Right lobe of liver (tissue), 6 donors: ENCODE data around the gene PLAC9. TPM values are rescaled to one million over a fixed set of nuclear protein-coding genes. Genes with fewer than 3 reads are reported as not detected.
"Not testable (repeated sequence)": the region's sequence is repeated elsewhere in the genome, so short reads cannot be mapped to it uniquely, and the experiment has no call there.

Experiments
- ATAC-seq, 4 donors: fragments of 200-7000 bp; cut with Tn5 transposase; one replicate each; pipeline ENCODE4 v1.9.1; 2020; ENCODE audit warnings: mild to moderate bottlenecking in 4 of 4, moderate library complexity in 4 of 4
- DNase-seq, 3 donors: peaks; one replicate each; pipeline ENCODE4 v3.0.0-alpha.2; 2020
- H3K27ac ChIP-seq, 3 donors: fragments of 200-600 bp; one replicate each; pipeline ENCODE4 v1.8.0; 2022
- H3K27me3 ChIP-seq, 2 donors: fragments of 200-600 bp; one replicate each; pipeline ENCODE4 v1.8.0; 2022
- H3K36me3 ChIP-seq, 4 donors: fragments of 200-600 bp; sonication (generic) in 1 of 4; one replicate each; pipeline versions ENCODE4 v1.5.1 to v1.8.0; 2017 to 2022; ENCODE audit warnings: control low read depth in 1 of 4
- H3K4me1 ChIP-seq, 4 donors: fragments of 200-600 bp; sonication (generic) in 1 of 4; one replicate each; pipeline versions ENCODE4 v1.5.1 to v1.8.0; 2017 to 2022; ENCODE audit warnings: control low read depth in 1 of 4
- H3K4me3 ChIP-seq, 3 donors: fragments of 200-600 bp; one replicate each; pipeline ENCODE4 v1.8.0; 2022
- H3K9me3 ChIP-seq, 4 donors: fragments of 200-600 bp; sonication (generic) in 1 of 4; one replicate each; pipeline versions ENCODE4 v1.5.1 to v1.8.0; 2017 to 2022; ENCODE audit warnings: control low read depth in 1 of 4
- POLR2A ChIP-seq: fragments of 450-650 bp; IDR thresholded peaks from one replicate; pipeline ENCODE4 v1.6.1; 2017; ENCODE audit warnings: antibody characterized with exemption, mild to moderate bottlenecking
- WGBS: methylation state at CpG from one replicate; pipeline ENCODE4 v1.1.6; 2018; ENCODE audit warnings: low coverage, low lambda C conversion rate; ENCODE audit not compliant: insufficient coverage; ENCODE audit errors: missing lambda C conversion rate; 5-methylcytosine and 5-hydroxymethylcytosine counted together
- intact Hi-C, 2 donors: fragments of 100-400 bp; cut with DNase I; formaldehyde crosslinking; loops; one replicate each; pipeline versions ENCODE4 v1.11.2 to v1.14.1; 2022
- total RNA-seq, 6 experiments: library from RNA; depleted of rRNA in 2 of 6; stranded (reverse); fragments of >200 nt in 2 of 6; fragmentation: NEBNext Ultra II Directional in 3 of 6; extraction: Animal tissue kit (Norgen Biotek cat#: 25700) in 3 of 6; gene quantifications; one replicate each; pipeline versions ENCODE4 v1.1.0 to v1.2.4, GENCODE V29; 2016 to 2023
- TF ChIP-seq, protein P1 (sequence below), 4 donors: fragments of 200-600 bp in 3 of 4; fragments of 450-650 bp in 1 of 4; IDR thresholded peaks; one replicate each; pipeline versions ENCODE4 v1.5.1 to v1.8.0; 2016 to 2022; ENCODE audit warnings: antibody characterized with exemption in 4 of 4, mild to moderate bottlenecking in 2 of 4
- donor health status: DM: no; HTN: yes; CAD: no.
- donor health status: DM: no; HTN: no; CAD: no.
- donor health status: DM: no; HTN: no; CAD: no.
- donor health status: DM: no; HTN: yes; CAD: no.
- donor health status: DM: no; HTN: yes; CAD: no.

The PLAC9 gene
- total RNA-seq, 6 experiments from 2014 or later, result 0.78 to 3.9 (median 2.2) TPM; not detected in 1

DNA sequence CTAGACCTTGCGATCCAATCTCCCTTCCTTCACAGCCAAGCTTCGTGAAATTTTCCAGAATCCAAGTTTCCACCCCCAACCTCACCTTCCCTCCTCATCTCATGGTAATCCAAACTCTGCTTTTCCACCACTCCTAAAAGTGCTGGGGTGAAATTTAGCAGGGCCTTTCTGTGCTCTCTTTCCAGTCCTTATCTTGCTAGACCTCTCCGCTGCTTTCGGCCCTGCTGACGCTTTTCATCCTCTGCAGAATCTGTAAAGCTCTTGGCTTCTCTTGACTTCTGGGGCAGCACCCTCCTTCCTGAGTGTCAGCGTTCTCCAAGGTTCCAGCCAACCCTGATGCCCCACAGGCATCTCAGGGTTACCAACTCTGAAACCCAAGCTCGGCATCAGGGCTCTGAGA, 7.7 kb downstream of the PLAC9 start:
- H3K27ac ChIP-seq, result no peak overlapping the region
- H3K9me3 ChIP-seq, result no peaks in the 10 kb centered on the region
- DNase-seq (no peak), ATAC-seq (no peak)
- H3K4me1 ChIP-seq, result peaks cover 0 to 10% (median 2%) of the 10 kb centered on the region in 4 donors
- H3K27me3 ChIP-seq, result no peaks in the 10 kb centered on the region
- TF ChIP-seq, protein P1, sequence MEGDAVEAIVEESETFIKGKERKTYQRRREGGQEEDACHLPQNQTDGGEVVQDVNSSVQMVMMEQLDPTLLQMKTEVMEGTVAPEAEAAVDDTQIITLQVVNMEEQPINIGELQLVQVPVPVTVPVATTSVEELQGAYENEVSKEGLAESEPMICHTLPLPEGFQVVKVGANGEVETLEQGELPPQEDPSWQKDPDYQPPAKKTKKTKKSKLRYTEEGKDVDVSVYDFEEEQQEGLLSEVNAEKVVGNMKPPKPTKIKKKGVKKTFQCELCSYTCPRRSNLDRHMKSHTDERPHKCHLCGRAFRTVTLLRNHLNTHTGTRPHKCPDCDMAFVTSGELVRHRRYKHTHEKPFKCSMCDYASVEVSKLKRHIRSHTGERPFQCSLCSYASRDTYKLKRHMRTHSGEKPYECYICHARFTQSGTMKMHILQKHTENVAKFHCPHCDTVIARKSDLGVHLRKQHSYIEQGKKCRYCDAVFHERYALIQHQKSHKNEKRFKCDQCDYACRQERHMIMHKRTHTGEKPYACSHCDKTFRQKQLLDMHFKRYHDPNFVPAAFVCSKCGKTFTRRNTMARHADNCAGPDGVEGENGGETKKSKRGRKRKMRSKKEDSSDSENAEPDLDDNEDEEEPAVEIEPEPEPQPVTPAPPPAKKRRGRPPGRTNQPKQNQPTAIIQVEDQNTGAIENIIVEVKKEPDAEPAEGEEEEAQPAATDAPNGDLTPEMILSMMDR (IDR thresholded peaks at IDR 0.05), result no peak
- TF ChIP-seq POLR2A, result no peak
- H3K4me3 ChIP-seq, result no peak overlapping the region
- no peaks in the 10 kb centered on the region for H3K36me3 ChIP-seq
- 60% methylated on average over 7 of the region's 7 CpGs for WGBS
- intact Hi-C loops, result loop anchor here in 1 of 2 donors (5.0 kb wide), 1 partner anchor 82 kb away; no protein-coding TSS in a partner anchor

DNA sequence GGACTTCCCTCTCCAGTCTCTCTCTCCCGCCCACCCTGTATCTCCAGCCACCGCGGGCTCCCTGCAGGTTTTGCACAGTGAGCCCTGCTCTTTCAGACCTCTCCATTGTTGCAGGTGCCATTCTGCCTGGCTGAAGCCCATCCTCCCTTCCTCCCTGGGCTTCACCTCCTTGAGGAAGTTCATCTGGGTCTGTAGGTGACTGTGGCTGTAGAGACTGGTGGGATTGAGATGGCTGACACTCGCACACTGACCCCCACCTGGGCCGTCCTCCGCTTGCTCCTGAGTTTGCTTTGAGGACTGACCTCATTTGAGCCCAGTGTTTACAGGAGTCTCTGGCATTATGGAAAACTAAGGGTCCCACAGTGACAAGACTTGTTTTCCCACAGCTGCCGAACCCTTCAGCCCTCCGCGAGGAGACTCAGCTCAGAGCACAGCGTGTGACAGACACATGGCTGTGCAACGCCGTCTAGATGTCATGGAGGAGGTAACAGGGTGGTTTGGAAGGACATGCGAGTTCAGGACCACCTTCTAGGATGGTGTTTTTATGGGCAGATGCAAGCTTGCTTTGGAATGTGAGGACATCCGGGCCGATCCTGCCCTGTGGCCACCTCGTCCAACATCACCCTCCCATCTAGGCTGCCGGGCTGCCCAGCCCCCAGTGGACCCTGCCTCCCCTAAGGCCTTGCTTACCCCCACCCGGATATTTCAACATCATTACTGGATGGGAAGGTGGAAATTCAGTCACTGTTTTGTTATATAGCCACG, 9.3 kb downstream of the PLAC9 start:
- Histone ChIP-seq H3K36me3 (no peaks in the 10 kb centered on the region), H3K9me3 (no peaks in the 10 kb centered on the region), H3K27me3 (no peaks in the 10 kb centered on the region), H3K4me3 (no peak overlapping the region), H3K27ac (no peak overlapping the region), H3K4me1 (peaks cover 0 to 10% (median 2%) of the 10 kb centered on the region in 4 donors)
- TF ChIP-seq, protein P1 (IDR thresholded peaks at IDR 0.05), result no peak
- TF ChIP-seq POLR2A, result no peak
- WGBS, result 40% methylated on average over 14 of the region's 19 CpGs
- intact Hi-C loops, result loop anchor here in 1 of 2 donors (5.0 kb wide), 1 partner anchor 80 kb away; no protein-coding TSS in a partner anchor
- no peak for DNase-seq
- ATAC-seq, result no peak

DNA sequence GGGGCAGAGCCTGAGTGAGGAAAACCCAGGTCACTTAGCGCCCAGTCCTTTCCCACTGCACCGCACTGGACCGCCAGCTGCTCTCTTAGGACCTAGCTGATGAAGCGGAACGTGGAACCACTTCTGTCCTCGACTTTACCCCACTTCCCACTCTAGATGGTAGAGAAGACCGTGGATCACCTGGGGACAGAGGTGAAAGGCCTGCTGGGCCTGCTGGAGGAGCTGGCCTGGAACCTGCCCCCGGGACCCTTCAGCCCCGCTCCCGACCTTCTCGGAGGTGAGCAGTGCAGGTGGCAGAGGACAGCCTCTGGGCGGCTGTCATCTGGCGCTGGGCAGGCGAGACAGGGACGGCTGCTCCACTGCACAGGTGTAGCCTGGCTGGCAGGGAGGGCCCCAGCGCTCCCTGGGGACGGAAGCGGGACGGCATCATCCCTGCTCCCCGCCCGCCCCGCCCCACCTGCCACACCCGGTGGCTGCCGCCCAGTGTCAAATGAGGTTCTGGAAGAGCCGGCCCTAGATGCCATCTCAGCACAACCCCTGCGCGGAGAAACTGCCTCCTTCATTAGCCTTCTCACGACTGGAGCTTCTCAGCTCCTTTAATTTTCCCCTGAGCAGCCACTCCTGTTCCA, 11.7 kb downstream of the PLAC9 start:
- peak; percentile 56 to 65 (median 58) for ATAC-seq
- H3K4me1 ChIP-seq, result peaks cover 0 to 10% (median 2%) of the 10 kb centered on the region in 4 donors
- no peak overlapping the region for H3K27ac ChIP-seq
- no peaks in the 10 kb centered on the region for H3K36me3 ChIP-seq
- no peak overlapping the region for H3K4me3 ChIP-seq
- DNase-seq, result peak in 2 of 3 donors; percentile 45 to 46
- TF ChIP-seq, protein P1 (IDR thresholded peaks at IDR 0.05), result no peak
- TF ChIP-seq POLR2A, result no peak
- intact Hi-C loops, result loop anchor here in 1 of 2 donors (5.0 kb wide), 1 partner anchor 78 kb away; no protein-coding TSS in a partner anchor
- H3K27me3 ChIP-seq, result no peaks in the 10 kb centered on the region
- 22% methylated on average over 5 of the region's 28 CpGs for WGBS
- no peaks in the 10 kb centered on the region for H3K9me3 ChIP-seq

DNA sequence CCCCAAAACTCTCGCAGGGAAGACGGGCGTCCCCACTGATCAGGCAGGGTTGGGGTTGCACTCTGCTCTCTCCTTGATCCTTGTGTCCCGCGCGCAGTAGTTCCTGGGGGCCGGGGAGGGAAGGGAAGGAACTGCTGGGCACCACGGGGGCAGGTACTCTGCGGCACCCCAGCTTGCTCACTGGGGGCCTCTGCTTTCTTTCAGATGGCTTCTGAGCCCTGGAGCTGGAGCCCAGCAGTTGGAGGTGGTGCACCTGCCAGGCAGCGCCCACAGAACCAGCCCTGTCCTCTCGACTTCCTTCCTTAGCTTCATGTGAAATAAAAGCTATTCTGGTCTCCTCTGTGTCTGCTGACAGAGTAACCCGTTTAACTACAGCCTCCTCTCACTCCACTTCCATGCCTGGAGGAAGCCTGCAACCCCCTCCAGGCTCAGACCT, 12.2 kb downstream of the PLAC9 start:
- DNase-seq (peak in 1 of 3 donors; percentile 42), ATAC-seq (peak; percentile 5 to 10 (median 6))
- intact Hi-C loops, result loop anchor here in 1 of 2 donors (5.0 kb wide), 1 partner anchor 78 kb away; no protein-coding TSS in a partner anchor
- peaks cover 0 to 10% (median 2%) of the 10 kb centered on the region in 4 donors for H3K4me1 ChIP-seq
- TF ChIP-seq, protein P1 (IDR thresholded peaks at IDR 0.05), result no peak
- TF ChIP-seq POLR2A, result no peak
- H3K27me3 ChIP-seq, result no peaks in the 10 kb centered on the region
- H3K27ac ChIP-seq, result no peak overlapping the region
- H3K9me3 ChIP-seq, result no peaks in the 10 kb centered on the region
- no peaks in the 10 kb centered on the region for H3K36me3 ChIP-seq
- H3K4me3 ChIP-seq, result no peak overlapping the region
- 12% methylated on average over 11 of the region's 12 CpGs for WGBS

DNA sequence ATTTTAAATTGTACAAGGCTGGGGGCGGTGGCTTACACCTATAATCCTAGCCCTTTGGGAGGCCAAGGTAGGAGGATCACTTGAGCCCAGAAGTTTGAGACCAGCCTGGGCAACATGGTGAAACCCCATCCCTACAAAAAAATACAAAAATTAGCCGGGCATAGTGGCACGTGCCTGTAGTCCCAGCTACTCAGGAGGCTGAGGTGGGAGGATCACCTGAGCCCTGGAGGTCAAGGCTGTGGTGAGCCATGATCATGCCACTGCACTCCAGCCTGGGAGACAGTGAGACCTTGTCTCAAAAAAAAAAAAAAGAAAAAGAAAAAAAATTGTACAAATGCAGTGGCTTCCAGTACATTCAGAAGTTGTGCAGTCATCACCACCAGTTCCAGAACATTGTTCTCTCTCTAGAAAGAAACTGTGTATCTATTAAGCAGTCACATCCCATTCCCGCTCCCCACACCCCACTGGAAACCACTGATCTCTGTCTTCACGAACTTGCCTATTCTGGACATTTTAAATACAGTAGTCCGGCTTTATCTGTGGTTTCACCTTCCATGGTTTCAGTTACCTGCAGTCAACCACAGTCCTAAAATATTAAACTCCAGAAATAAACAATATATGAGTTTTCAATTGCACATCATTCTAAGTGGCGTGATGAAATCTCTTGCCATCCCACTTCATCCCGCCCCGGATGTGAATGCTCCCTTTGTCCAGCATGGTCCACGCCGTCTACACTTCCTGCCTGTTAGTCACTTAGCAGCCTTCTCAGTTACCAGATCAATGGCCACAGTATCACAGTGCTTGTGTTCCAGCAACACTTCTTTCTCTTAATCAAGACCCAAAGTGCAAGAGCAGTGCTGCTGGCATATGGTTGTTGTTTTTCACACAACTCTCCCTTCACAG, 13.1 kb downstream of the PLAC9 start:
- peak in 1 of 3 donors; percentile 17 for DNase-seq
- ATAC-seq, H3K27ac ChIP-seq, intact Hi-C loops, H3K27me3 ChIP-seq, H3K4me3 ChIP-seq, H3K36me3 ChIP-seq, H3K9me3 ChIP-seq: not testable (repeated sequence)
- peaks cover 0 to 10% (median 2%) of the 10 kb centered on the region in 4 donors for H3K4me1 ChIP-seq
- 73% methylated on average over 11 of the region's 11 CpGs for WGBS
